Hypothalamus (tissue), 51 donors: ENCODE results near the gene RABGEF1.
A peak's percentile ranks its signal among the peaks of the same experiment; 100 is the strongest.
"Not testable (repeated sequence)": the region's sequence is repeated elsewhere in the genome, so short reads cannot be mapped to it uniquely, and the experiment has no call there.

Source experiments
- DNase-seq, 51 donors: peaks; one replicate each; lab custom pipeline; 2025; lab: John Stamatoyannopoulos, UW

The RABGEF1 gene

DNA sequence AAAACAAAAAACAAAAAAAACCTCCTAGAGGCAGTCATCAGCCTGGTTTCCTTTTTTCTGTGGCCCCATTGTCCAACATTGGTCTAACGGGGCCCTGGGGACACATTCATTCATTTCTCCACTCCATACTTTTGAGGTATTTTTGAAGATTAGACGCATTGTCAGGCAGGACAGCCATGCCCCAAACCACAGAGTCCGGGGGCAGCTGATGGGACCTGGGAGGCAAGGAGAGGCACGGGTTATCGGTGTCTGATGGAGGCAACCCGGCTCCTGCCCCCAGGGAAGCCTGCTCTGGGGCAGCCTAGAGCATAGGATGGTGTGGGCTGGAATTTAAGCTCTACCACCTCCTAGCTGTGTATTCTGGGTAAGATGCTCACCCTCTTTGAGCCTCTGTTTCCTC, 6.5 kb upstream of the RABGEF1 start:
- DNase-seq, result no peak

- DNase-seq, result no peak
These were observed 5.4 kb upstream of the RABGEF1 start for GRCh38 chr7:66735154-66735553.

- DNase-seq, result no peak
These were observed 4.7 kb upstream of the RABGEF1 start for GRCh38 chr7:66735850-66736249.

GRCh38 chr7:66736892-66737291, 3.6 kb upstream of the RABGEF1 start:
- no peak for DNase-seq

GRCh38 chr7:66737667-66738066, 2.9 kb upstream of the RABGEF1 start:
- peak in 1 of 51 donors; percentile 14 for DNase-seq

GRCh38 chr7:66739477-66739876, 1.1 kb upstream of the RABGEF1 start:
- no peak for DNase-seq

DNA sequence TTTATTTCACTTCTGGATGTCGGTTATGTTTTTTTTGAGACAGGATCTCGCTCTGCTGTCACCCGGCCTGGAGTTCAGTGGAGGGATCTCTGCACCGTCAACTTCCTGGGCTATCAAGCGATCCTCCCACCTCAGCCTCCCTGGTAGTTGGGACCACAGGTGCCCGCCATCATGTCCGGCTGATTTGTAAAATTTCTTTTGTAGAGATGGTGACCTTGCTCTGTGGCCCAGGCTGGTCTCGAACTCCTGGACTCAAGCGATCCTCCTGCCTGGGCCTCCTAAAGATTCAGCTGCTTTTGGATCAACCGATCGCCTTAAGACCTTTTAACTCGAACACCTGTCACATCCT, 606 bp upstream of the RABGEF1 start:
- DNase-seq, result no peak

GRCh38 chr7:66740980-66741709, 612 bp downstream of the RABGEF1 start:
- DNase-seq, result peak in 27 of 51 donors; percentile 17 to 60 (median 37)

DNA sequence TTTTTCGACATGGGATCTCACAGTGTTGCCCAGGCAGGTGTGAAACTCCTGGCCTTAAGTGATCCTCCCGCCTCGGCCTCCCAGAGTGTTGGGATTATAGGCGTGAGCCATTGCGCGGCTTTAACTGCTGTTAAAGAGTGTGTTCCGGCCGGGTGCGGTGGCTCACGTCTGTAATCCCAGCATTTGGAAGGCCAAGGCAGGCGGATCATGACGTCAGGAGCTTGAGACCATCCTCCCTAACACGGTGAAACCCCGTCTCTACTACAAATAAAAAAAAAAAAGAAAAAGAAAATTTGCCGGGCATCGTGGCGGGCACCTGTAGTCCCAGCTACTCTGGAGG, 1.1 kb downstream of the RABGEF1 start:
- DNase-seq, result no peak

GRCh38 chr7:66742298-66742697, 1.8 kb downstream of the RABGEF1 start:
- not testable (repeated sequence) for DNase-seq

GRCh38 chr7:66743920-66744319, 3.4 kb downstream of the RABGEF1 start:
- DNase-seq, result no peak

- DNase-seq, result no peak
These were observed 6.9 kb downstream of the RABGEF1 start for GRCh38 chr7:66747385-66747784.

DNA sequence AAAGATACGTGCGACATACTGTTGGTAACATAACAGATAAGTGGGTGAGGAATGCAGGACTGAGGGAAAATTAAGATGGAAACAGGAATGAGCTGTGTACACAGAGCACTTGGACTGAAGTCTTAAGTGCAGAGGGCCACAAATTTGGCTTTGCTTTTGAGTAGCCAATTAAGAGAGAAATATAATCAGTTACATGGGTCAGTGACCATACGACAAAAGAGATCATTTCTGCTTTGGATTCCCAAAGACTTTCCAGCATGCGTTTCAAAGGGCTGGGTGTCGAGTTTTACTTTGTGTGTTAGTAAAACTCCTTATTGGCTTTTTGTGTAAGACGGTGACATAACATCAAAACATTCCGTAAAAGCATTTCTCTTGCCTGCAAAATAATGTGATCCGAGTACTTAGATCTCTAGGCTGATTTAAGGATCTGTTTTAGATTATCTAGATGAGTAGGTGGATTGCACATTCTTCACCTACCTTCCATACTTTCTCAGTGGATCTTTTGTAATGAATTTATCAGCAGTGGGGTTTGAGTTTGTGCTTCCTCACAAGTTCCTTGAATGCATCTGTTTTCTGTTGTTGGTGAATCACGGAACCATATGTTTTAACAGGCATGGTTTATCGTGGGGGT, 7.5 kb downstream of the RABGEF1 start:
- no peak for DNase-seq

- no peak for DNase-seq
These were observed 8.3 kb downstream of the RABGEF1 start for GRCh38 chr7:66748791-66749190.

DNA sequence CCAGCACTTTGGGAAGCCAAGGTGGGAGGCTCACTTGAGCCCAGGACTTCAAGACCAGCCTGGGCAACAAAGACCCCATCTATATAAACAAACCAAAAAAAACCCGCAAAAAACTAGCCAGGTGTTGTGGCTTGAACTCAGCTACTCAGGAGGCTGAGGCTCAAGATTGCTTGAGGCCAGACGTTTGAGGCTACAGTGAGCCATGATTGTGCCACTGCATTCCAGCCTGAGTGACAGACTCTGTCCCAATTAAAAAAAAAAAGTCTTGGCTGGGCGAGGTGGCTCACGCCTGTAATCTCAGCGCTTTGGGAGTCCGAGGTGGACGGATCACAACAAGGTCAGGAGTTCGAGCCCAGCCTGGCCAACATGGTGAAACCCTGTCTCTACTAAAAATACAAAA, 11.4 kb downstream of the RABGEF1 start:
- no peak for DNase-seq

- DNase-seq, result no peak
These were observed 14.0 kb downstream of the RABGEF1 start for GRCh38 chr7:66754541-66754940.

DNA sequence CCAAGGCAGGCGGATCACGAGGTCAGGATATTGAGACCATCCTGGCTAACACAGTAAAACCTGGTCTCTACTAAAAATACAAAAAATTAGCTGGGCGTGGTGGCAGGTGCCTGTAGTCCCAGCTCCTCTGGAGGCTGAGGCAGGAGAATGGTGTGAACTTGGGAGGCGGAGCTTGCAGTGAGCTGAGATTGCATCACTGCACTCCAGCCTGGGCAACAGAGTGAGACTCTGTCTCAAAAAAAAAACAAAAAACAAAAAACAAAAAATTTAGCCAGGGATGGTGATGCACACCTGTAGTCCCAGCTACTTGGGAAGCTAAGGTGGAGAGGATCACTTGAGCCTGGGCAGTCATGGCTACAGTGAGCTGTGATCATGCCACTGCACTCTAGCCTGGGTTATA, 14.5 kb downstream of the RABGEF1 start:
- DNase-seq, result not testable (repeated sequence)

DNA sequence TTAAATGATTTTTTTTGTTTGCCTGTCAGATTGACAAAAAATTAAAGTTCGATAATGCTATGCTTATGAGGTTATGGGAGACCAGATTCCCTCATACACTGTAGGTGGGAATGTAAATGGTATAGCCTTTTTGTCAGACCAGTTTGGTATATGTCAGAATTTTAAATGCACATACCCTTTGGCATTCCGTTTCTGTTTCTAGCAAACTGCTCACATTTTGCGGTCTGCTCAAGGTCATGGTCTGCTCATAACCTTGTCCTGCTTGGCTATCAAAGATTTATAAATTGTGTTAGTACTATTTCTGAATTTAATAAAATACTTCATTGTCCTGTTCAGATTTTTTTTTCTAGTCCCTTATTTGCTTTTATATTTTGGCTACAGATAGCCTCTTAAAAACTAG, 15.7 kb downstream of the RABGEF1 start:
- not testable (repeated sequence) for DNase-seq

- no peak for DNase-seq
These were observed 16.4 kb downstream of the RABGEF1 start for GRCh38 chr7:66756889-66757288.

- no peak for DNase-seq
These were observed 17.4 kb downstream of the RABGEF1 start for GRCh38 chr7:66757939-66758338.

DNA sequence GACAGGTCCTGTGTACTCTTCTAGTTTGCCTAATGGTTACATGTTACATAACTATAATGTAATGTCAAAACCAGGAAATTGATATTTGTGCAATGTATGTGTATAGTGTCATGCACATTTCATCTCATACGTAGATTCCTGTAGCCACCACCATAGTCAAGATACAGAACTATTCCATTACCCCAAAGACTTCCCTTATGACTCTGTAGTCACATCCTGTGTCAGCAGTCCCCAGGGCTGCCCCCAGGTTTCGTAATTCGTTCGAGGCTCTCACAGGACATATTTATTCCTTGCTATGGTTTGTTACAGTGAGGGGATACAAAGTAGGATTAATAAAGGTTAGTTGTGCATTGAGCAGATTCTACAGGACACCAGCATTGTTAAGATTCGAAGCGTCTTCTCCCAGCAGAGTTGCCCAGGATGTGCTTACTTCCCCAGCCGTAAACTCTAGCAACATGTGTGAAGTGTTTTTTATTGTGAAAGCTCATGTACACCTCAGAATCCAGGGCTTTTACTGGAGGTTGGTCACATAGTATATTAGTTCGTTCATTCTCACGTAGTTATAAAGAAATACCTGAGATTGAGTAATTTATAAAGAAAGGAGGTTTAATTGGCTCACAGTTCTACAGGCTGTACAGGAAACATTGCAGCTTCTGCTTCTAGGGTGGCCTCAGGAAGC, 18.6 kb downstream of the RABGEF1 start:
- DNase-seq, result no peak

DNA sequence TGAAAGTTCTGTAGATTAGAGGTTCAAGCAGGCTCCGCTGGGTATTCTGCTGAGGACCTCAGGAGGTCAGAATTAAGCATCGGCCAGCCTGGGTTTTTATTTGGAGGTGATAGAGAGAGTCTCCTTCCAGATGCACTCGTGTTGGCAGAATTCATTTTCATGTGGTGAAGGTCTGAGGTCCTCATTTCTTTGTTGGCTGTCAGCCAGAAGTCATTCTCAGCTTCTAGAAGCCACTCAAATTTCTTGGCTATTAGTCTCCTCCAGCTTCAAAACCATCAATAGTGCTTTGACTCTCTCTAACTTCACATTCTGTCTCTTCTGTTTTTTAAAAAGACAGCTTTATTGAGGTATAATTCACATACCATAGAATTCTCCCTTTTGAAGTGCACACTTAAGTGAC, 22.6 kb downstream of the RABGEF1 start:
- DNase-seq, result not testable (repeated sequence)
